HG03095 (cell line): ENCODE results near the gene ASB2.

Experiments
- ATAC-seq: cut with Tn5 transposase; IDR thresholded peaks from one replicate; pipeline ENCODE4 v1.9.1; 2021; ENCODE audit warnings: moderate library complexity; ENCODE audit not compliant: unreplicated experiment

The ASB2 gene

GRCh38 chr14:94001016-94001415 is 24.6 kb upstream of the ASB2 start:
- no peak for ATAC-seq

- ATAC-seq, result no peak
Observed at GRCh38 chr14:94000267-94000666, 23.9 kb upstream of the ASB2 start.

GRCh38 chr14:93999573-93999972 is 23.2 kb upstream of the ASB2 start:
- ATAC-seq, result no peak

- no peak for ATAC-seq
Observed at GRCh38 chr14:93998871-93999403, 22.6 kb upstream of the ASB2 start.

GRCh38 chr14:93997916-93998870 is 21.8 kb upstream of the ASB2 start:
- no peak for ATAC-seq

- no peak for ATAC-seq
Observed at GRCh38 chr14:93997082-93997481, 20.7 kb upstream of the ASB2 start, which contains the start of gene CCDC197. TSS of gene CCDC197 (plus strand) at chr14:93997301. CDS start at chr14:93998132, 831 bp downstream.

- no peak for ATAC-seq
Observed at GRCh38 chr14:93996130-93996695, 19.8 kb upstream of the ASB2 start.

GRCh38 chr14:93994919-93995682 is 18.7 kb upstream of the ASB2 start:
- ATAC-seq, result no peak

GRCh38 chr14:93993382-93993781 is 17.0 kb upstream of the ASB2 start:
- no peak for ATAC-seq

GRCh38 chr14:93991649-93992048 is 15.3 kb upstream of the ASB2 start:
- no peak for ATAC-seq

- no peak for ATAC-seq
Observed at GRCh38 chr14:93991212-93991611, 14.8 kb upstream of the ASB2 start.

- no peak for ATAC-seq
Observed at GRCh38 chr14:93989939-93990338, 13.6 kb upstream of the ASB2 start.

- ATAC-seq, result no peak
Observed at GRCh38 chr14:93987815-93988476, 11.6 kb upstream of the ASB2 start.

GRCh38 chr14:93987376-93987775 is 11.0 kb upstream of the ASB2 start:
- ATAC-seq, result no peak

- no peak for ATAC-seq
Observed at GRCh38 chr14:93986955-93987354, 10.6 kb upstream of the ASB2 start.

GRCh38 chr14:93984987-93985410 is 8.6 kb upstream of the ASB2 start:
- ATAC-seq, result no peak

GRCh38 chr14:93984070-93984469 is 7.7 kb upstream of the ASB2 start:
- no peak for ATAC-seq

- no peak for ATAC-seq
Observed at GRCh38 chr14:93982230-93983007, 6.0 kb upstream of the ASB2 start.

- ATAC-seq, result no peak
Observed at GRCh38 chr14:93981316-93982229, 5.2 kb upstream of the ASB2 start.
